Testis (tissue), 3 donors: ENCODE data around the gene C1R. TPM values are rescaled to one million over a fixed set of nuclear protein-coding genes. Genes with fewer than 3 reads are reported as not detected.

Experiments
- DNase-seq: peaks from one replicate; pipeline ENCODE4 v3.0.0-alpha.2; 2019
- H3K27ac ChIP-seq, 2 donors: fragments of 200-600 bp; sonication (generic); one replicate each; pipeline ENCODE4 v1.5.1; 2019
- H3K27me3 ChIP-seq: fragments of 200-600 bp; sonication (generic); one replicate; pipeline ENCODE4 v1.5.1; 2019
- H3K36me3 ChIP-seq: fragments of 200-600 bp; sonication (generic); one replicate; pipeline ENCODE4 v1.5.1; 2017; ENCODE audit warnings: low read depth; ENCODE audit errors: missing control alignments
- H3K4me1 ChIP-seq: fragments of 200-600 bp; sonication (generic); one replicate; pipeline ENCODE4 v1.5.1; 2019
- H3K4me3 ChIP-seq, 2 donors: fragments of 200-600 bp; sonication (generic); one replicate each; pipeline ENCODE4 v1.5.1; 2017 to 2019
- H3K9me3 ChIP-seq: fragments of 200-600 bp; sonication (generic); one replicate; pipeline ENCODE4 v1.5.1; 2017
- POLR2A ChIP-seq: fragments of 450-650 bp; IDR thresholded peaks from one replicate; pipeline ENCODE4 v1.6.1; 2017; ENCODE audit warnings: antibody characterized with exemption, mild to moderate bottlenecking, moderate library complexity
- WGBS, 2 donors: methylation state at CpG; one replicate each; pipeline ENCODE4 v1.1.5; 2018; 5-methylcytosine and 5-hydroxymethylcytosine counted together
- intact Hi-C: fragments of 100-400 bp; cut with DNase I; formaldehyde crosslinking; loops from one replicate; pipeline ENCODE4 v1.15.1; 2023; ENCODE audit warnings: low total_unique reads
- polyA plus RNA-seq: library from polyadenylated mRNA; stranded (reverse); fragments of 350-450 nt; fragmentation: Illumina TruSeq; extraction: RNeasy Lipid Tissue Mini Kit (QIAGEN cat#74804); gene quantifications from one replicate; pipeline ENCODE4 v1.2.3, GENCODE V29; 2014; ENCODE audit warnings: low read depth, low replicate concordance; ENCODE audit not compliant: insufficient read depth
- total RNA-seq, 2 donors: library from RNA; depleted of rRNA; stranded (reverse); fragments of >200 nt; gene quantifications; one replicate each; pipeline ENCODE4 v1.2.3, GENCODE V29; 2016
- TF ChIP-seq, protein P1 (sequence below), 3 experiments: fragments of 450-650 bp in 2 of 3; fragments of 200-600 bp in 1 of 3; sonication (generic) in 1 of 3; IDR thresholded peaks; one replicate each; pipeline ENCODE4 v1.5.1; 2016 to 2019; ENCODE audit warnings: antibody characterized with exemption in 3 of 3, mild to moderate bottlenecking in 2 of 3, moderate library complexity in 1 of 3

The C1R gene
- total and polyA plus RNA-seq, 3 donors from 2014 or later: 51.4 to 330 (median 174) TPM

DNA sequence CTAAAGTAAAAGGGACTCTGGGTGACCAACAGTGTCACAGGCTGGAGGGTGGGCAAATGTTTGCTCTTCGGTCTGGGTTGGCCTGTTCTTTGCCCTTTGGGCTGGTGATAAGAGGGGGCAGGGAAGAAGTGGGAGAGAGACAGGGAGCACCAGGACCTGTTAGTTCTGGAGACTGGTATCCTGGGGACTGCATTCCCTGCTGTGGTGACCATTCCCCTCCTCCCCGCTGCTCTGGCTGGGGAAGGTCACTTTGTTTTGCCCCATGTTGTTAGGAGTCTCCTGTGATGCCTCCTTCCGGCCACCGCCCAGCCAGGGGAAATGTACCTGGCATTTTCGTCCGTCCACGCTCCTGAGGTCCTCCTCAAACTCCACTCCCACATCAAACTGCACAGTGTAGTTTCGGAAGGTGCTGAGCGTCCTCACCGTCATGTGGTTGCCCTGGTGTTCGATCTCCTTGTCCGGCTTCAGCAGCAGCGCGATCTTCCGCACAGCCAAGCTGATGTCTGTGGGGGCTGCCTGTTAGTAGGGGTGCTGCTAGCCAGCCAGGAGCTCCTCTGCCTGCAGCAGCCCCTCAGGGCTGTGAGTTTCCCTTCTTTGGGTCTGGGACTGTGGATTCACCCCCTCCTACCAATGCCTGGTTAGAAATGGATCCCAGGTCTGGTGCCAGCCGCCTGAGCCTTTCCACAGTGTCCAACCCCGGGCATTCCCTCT lies 35.8 kb upstream of the C1R start:
- H3K36me3 ChIP-seq: no peaks in the 10 kb centered on the region
- no peak for DNase-seq
- no peaks in the 10 kb centered on the region for H3K9me3 ChIP-seq
- H3K4me3 ChIP-seq: no peak overlapping the region
- no peaks in the 10 kb centered on the region for H3K27me3 ChIP-seq
- no peak for TF ChIP-seq POLR2A
- TF ChIP-seq, protein P1, sequence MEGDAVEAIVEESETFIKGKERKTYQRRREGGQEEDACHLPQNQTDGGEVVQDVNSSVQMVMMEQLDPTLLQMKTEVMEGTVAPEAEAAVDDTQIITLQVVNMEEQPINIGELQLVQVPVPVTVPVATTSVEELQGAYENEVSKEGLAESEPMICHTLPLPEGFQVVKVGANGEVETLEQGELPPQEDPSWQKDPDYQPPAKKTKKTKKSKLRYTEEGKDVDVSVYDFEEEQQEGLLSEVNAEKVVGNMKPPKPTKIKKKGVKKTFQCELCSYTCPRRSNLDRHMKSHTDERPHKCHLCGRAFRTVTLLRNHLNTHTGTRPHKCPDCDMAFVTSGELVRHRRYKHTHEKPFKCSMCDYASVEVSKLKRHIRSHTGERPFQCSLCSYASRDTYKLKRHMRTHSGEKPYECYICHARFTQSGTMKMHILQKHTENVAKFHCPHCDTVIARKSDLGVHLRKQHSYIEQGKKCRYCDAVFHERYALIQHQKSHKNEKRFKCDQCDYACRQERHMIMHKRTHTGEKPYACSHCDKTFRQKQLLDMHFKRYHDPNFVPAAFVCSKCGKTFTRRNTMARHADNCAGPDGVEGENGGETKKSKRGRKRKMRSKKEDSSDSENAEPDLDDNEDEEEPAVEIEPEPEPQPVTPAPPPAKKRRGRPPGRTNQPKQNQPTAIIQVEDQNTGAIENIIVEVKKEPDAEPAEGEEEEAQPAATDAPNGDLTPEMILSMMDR (IDR thresholded peaks at IDR 0.05): no peak
- H3K4me1 ChIP-seq: peaks cover 26% of the 10 kb centered on the region
- peak overlapping the region in 1 of 2 donors; percentile 30 for H3K27ac ChIP-seq
- intact Hi-C loops: no loop called here
- 81 to 87% methylated on average over 17 of the region's 17 CpGs for WGBS, 2 donors

DNA sequence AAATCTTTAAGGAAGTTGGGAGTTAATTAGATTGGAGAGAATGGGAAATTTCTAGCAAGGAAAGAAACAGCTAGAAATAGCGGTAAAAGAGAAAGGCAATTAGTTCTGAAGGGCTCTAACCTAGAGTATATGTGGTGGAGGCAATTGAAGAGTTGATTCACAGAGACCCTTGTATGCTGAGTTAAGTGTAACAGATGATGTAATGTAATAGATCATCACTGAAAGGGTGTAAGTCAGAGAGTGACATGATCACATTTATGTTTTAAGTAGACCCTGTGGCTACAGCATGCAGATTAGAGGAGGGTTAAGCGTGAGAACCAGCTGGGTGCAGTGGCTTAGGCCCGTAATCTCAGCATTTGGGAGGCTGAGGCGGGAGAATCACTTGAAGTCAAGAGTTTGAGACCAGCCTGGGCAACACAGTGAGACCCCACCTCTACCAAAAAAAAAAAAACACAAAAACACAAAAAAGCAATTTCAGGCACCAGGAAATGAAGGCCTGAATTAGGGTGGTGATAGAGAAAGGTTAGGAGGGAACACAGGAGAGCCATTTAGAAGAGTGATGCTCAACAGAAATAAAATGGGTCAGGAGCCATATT lies 33.5 kb upstream of the C1R start:
- 68 to 96% methylated on average over 4 of the region's 4 CpGs for WGBS, 2 donors
- Histone ChIP-seq H3K36me3 (no peaks in the 10 kb centered on the region), H3K9me3 (no peaks in the 10 kb centered on the region), H3K27me3 (no peaks in the 10 kb centered on the region), H3K4me3 (no peak overlapping the region), H3K27ac (no peak overlapping the region), H3K4me1 (peaks cover 30% of the 10 kb centered on the region)
- no peak for DNase-seq
- intact Hi-C loops: no loop called here
- no peak for TF ChIP-seq POLR2A
- TF ChIP-seq, protein P1 (IDR thresholded peaks at IDR 0.05): no peak

DNA sequence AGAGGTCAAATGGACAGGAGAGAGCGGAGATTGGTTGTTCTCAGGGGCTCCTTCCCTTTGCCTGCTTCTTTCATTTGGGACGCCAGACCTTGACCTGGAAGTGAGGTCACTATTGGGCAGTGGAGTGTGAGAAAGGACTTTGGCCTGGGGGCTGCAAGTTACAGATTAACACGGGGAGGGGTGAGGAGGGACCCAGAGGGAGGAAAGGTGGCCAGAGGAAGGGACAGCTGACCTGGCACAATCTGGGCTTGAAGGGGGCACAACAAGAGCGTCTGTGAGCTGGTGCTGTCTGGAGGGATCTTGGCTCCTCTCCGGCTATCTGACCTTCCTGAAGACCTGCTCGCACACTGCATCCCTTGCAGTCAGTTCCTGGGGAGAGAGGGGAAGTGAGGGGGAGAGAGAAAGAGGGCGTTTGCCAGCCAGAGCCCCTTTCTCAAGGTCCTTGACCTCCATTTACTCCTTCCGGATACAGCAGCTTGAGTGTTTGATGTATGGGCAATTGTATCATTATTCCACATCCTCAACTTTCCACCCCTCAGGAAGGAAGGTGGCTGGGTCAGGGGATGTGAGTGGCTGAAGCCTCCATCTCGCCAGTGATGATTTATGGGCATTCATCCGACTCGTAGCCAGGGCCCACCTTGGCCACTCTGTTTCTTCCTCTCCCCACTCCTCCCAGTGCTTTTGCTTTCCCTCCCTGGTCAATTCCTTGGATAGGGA lies 31.7 kb upstream of the C1R start:
- TF ChIP-seq POLR2A: no peak
- H3K9me3 ChIP-seq: no peaks in the 10 kb centered on the region
- no peaks in the 10 kb centered on the region for H3K36me3 ChIP-seq
- peak overlapping the region; percentile 58 to 63 for H3K27ac ChIP-seq
- DNase-seq: no peak
- intact Hi-C loops: no loop called here
- H3K4me1 ChIP-seq: peaks cover 20% of the 10 kb centered on the region
- no peaks in the 10 kb centered on the region for H3K27me3 ChIP-seq
- H3K4me3 ChIP-seq: no peak overlapping the region
- 43 to 61% methylated on average over 11 of the region's 11 CpGs for WGBS, 2 donors

DNA sequence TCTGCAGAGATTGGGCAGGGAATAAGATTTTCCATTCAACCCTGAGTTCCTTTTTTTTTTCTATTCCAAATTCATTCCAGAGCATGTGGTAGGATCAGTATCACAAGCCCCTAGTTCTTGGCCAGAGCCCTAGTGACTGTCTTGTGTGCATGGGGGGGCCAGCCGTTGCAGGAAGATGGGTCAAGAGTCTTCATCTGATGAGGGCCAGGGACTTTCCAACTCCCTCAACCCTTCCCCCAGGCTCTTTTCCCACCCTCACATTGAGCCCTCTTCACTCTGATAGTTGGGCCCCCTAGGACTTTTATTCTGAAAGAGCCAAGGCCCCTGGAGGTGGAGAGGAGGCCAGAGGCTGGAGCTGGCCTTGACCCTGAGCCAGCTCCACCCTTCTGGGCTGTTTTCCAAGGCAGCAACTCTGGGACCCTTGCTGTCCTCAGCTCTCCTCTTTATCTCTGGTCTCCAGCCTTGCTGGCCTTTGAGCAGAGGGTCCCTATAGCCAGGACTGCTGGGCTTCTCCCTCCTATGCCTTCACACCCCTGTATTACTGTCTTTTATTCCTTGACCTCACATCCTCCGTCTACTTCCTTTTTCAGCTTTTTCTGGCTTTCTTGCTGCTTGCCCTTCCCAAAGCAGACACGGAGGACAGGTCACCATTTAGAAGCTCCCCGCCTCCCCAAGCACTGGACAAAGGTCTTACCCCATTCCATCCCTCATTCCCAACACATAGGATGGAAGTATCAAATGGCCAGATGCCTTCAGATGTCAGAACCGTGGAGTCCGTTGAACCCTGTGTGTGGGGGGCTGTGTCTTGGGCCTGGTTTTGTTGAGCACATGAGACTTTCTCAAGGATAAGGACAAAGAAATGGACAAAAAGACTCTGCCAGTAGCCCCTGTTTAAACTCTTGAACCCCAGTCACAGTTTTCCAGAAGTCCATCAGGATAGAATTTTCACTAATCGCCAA lies 30.8 kb upstream of the C1R start:
- no peak for TF ChIP-seq POLR2A
- TF ChIP-seq, protein P1 (IDR thresholded peaks at IDR 0.05): no peak
- Histone ChIP-seq H3K36me3 (no peaks in the 10 kb centered on the region), H3K27me3 (no peaks in the 10 kb centered on the region), H3K27ac (peak overlapping the region; percentile 58 to 63), H3K4me3 (no peak overlapping the region), H3K9me3 (no peaks in the 10 kb centered on the region), H3K4me1 (peaks cover 14% of the 10 kb centered on the region)
- WGBS, 2 donors: 48 to 60% methylated on average over 7 of the region's 7 CpGs
- intact Hi-C loops: no loop called here
- no peak for DNase-seq
